ENCODE results near the gene LRRC46. TPM values are rescaled to one million over a fixed set of nuclear protein-coding genes. Genes with fewer than 3 reads are reported as not detected.

Gene LRRC46
- total RNA-seq, 1 donor from 2014 or later = 0.30 TPM

GRCh38 chr17:47873200-47874090 is 42.0 kb downstream of the LRRC46 start:
- intact Hi-C loops (cut with micrococcal nuclease) = no loop called here

GRCh38 chr17:47875011-47875985 is 43.8 kb downstream of the LRRC46 start:
- intact Hi-C loops (cut with micrococcal nuclease) = no loop called here

GRCh38 chr17:47877368-47878034 is 46.0 kb downstream of the LRRC46 start:
- intact Hi-C loops (cut with micrococcal nuclease) = no loop called here

GRCh38 chr17:47878203-47879027 is 46.9 kb downstream of the LRRC46 start:
- intact Hi-C loops (cut with micrococcal nuclease) = no loop called here

GRCh38 chr17:47879028-47879585 is 47.6 kb downstream of the LRRC46 start:
- intact Hi-C loops (cut with micrococcal nuclease) = no loop called here

- intact Hi-C loops (cut with micrococcal nuclease) = no loop called here
Observed at GRCh38 chr17:47879776-47880454, 48.4 kb downstream of the LRRC46 start.

GRCh38 chr17:47882247-47882646 is 50.8 kb downstream of the LRRC46 start:
- intact Hi-C loops (cut with micrococcal nuclease) = no loop called here

- intact Hi-C loops (cut with micrococcal nuclease) = no loop called here
Observed at GRCh38 chr17:47882695-47883588, 51.5 kb downstream of the LRRC46 start.

GRCh38 chr17:47883589-47884426 is 52.3 kb downstream of the LRRC46 start:
- intact Hi-C loops (cut with micrococcal nuclease) = no loop called here

- intact Hi-C loops (cut with micrococcal nuclease) = no loop called here
Observed at GRCh38 chr17:47884427-47884740, 52.9 kb downstream of the LRRC46 start.

GRCh38 chr17:47884905-47885730 is 53.6 kb downstream of the LRRC46 start:
- intact Hi-C loops (cut with micrococcal nuclease) = no loop called here

Other genes starting within 250 kb of the LRRC46 start
- 542 and 543 TPM in 2 replicates for gene KPNB1, start 181.8 kb upstream of the LRRC46 start, total RNA-seq
- gene TBKBP1, start 137.5 kb upstream of the LRRC46 start, total RNA-seq = 1.2 and 1.7 TPM in 2 replicates
- 9.2 and 9.4 TPM in 2 replicates for gene TBX21, start 98.4 kb upstream of the LRRC46 start, total RNA-seq
- gene OSBPL7, start 9.9 kb upstream of the LRRC46 start, total RNA-seq = 33.0 and 34.3 TPM in 2 replicates
- gene MRPL10, start 129 bp upstream of the LRRC46 start, total RNA-seq = 36.6 and 37.4 TPM in 2 replicates
- 21.8 and 24.9 TPM in 2 replicates for gene SCRN2, start 9.6 kb downstream of the LRRC46 start, total RNA-seq
- not detected in 2 replicates for gene SP6, start 19.5 kb downstream of the LRRC46 start, total RNA-seq
- 30.8 and 32.8 TPM in 2 replicates for gene SP2, start 64.6 kb downstream of the LRRC46 start, total RNA-seq
- gene PNPO, start 109.9 kb downstream of the LRRC46 start, total RNA-seq = 37.9 and 39.4 TPM in 2 replicates
- not detected in 2 replicates for gene PRR15L, start 126.2 kb downstream of the LRRC46 start, total RNA-seq
- 210 and 214 TPM in 2 replicates for gene CDK5RAP3, start 139.4 kb downstream of the LRRC46 start, total RNA-seq
- gene COPZ2, start 206.1 kb downstream of the LRRC46 start, total RNA-seq = 3.9 and 4.0 TPM in 2 replicates
- gene NFE2L1, start 216.7 kb downstream of the LRRC46 start, total RNA-seq = 56.7 and 58.0 TPM in 2 replicates

All from T-helper 2 cell treated with Interferon-gamma antibody and Interleukin-4, amounts not matched to agents 100 ng/mL and 5 ng/mL, for 36 hours (primary cell).